Body of pancreas (tissue), 4 donors: ENCODE results near the gene TOM1.

Source experiments
- POLR2A ChIP-seq, 3 donors: fragments of 450-650 bp; IDR thresholded peaks; one replicate each; pipeline ENCODE4 v1.6.1; 2016; ENCODE audit warnings: antibody characterized with exemption in 3 of 3, mild to moderate bottlenecking in 2 of 3
- TF ChIP-seq, protein P1 (sequence below), 7 experiments: fragments of 450-650 bp in 4 of 7; fragments of 200-600 bp in 3 of 7; sonication (generic) in 3 of 7; IDR thresholded peaks; one replicate each; pipeline ENCODE4 v1.5.1; 2016 to 2019; ENCODE audit warnings: antibody characterized with exemption in 7 of 7

DNA sequence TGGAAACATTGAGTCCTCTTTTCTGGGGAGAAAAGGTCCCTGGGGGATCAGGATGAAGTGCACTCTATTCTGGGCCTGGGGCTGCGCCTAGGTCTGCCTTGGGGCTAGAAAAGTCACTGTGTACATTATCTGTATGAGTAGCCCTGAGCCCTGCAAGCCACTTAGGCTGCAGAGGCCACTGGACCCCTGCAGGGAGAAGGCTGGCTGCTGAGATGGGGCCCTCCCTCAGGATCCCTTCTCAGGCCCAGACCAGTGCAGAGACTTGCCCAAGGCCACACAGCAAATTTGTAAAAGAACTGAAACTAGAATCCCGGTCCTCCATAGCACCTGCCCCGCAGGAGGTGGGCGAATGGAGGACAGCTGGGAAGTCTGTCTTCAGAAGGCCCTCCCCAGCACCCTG, 54.4 kb downstream of the TOM1 start:
- TF ChIP-seq, protein P1, sequence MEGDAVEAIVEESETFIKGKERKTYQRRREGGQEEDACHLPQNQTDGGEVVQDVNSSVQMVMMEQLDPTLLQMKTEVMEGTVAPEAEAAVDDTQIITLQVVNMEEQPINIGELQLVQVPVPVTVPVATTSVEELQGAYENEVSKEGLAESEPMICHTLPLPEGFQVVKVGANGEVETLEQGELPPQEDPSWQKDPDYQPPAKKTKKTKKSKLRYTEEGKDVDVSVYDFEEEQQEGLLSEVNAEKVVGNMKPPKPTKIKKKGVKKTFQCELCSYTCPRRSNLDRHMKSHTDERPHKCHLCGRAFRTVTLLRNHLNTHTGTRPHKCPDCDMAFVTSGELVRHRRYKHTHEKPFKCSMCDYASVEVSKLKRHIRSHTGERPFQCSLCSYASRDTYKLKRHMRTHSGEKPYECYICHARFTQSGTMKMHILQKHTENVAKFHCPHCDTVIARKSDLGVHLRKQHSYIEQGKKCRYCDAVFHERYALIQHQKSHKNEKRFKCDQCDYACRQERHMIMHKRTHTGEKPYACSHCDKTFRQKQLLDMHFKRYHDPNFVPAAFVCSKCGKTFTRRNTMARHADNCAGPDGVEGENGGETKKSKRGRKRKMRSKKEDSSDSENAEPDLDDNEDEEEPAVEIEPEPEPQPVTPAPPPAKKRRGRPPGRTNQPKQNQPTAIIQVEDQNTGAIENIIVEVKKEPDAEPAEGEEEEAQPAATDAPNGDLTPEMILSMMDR (IDR thresholded peaks at IDR 0.05), result no peak
- TF ChIP-seq POLR2A (IDR thresholded peaks at IDR 0.05), result no peak
